T47D (cell line): ENCODE data around the gene IMMP1L.

ENCODE experiments used
- DNase-seq, 2 experiments: peaks; one replicate each; pipeline versions ENCODE4 v3.0.0 to v3.0.0-alpha.2; 2011 to 2012; ENCODE audit warnings: low read depth in 1 of 2, low spot score in 1 of 2
- JUND ChIP-seq: IDR thresholded peaks from 2 replicates; pipeline ENCODE4 v1.6.1; 2012; ENCODE audit warnings: low read depth
- in situ Hi-C: cut with HindIII; loops from 2 replicates; pipeline ENCODE4 v1.10.0; 2016; ENCODE audit warnings: low sequenced_read_pairs, low pct_unique_long_range_greater_than_20kb

Gene IMMP1L

GRCh38 chr11:31450841-31451240 is 58.6 kb downstream of the IMMP1L start:
- no peak for TF ChIP-seq JUND
- in situ Hi-C loops, result no loop called here

GRCh38 chr11:31449040-31449439 is 60.4 kb downstream of the IMMP1L start:
- in situ Hi-C loops, result no loop called here
- no peak for TF ChIP-seq JUND
- no peak for DNase-seq

More at GRCh38 chr11:31450841-31451240, 58.6 kb downstream of the IMMP1L start:
- no peak for DNase-seq

DNA sequence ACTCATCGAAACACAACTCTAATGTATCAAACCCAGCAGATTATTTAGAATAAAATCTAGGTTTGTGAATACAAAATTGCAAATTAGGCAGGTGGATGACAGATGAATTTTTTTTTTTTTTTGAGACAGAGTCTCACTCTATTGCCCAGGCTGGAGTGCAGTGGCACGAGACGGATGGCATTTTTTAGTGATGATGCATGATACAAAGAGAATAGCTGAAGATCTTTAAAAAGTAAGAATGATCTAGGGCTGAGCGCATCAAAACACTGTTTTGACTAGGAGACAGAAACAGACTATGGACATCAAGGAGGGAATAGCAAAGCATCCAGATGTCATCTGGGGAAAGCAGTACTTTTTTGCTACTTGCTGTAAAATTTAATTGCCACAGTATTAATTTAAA is 63.8 kb downstream of the IMMP1L start:
- no peak for TF ChIP-seq JUND
- in situ Hi-C loops, result no loop called here
- no peak for DNase-seq

GRCh38 chr11:31443802-31444201 is 65.6 kb downstream of the IMMP1L start:
- DNase-seq, result no peak
- TF ChIP-seq JUND, result no peak
- in situ Hi-C loops, result no loop called here

- peak in 1 of 2 experiments; percentile 61 for DNase-seq
- TF ChIP-seq JUND, result no peak
- in situ Hi-C loops, result no loop called here
Observed at GRCh38 chr11:31442086-31442485, 67.3 kb downstream of the IMMP1L start.

DNA sequence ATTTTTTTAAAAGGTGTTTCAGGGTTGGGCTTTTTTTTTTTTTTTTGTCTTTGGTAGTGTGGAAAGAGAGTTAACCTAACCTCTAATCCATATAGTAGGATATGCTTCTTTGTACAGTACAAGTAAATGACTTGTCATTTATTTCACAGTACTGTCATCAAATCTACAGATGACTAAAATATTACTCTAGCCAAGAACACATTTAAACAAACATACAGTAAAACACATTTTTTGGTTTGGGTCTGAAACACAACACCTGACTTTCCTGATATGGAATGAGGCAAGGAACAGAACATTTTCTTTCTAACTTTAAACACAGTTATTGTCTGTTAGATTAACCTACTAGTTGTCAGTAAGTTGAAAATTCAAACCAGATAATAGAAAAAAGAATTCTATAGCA is 68.1 kb downstream of the IMMP1L start:
- TF ChIP-seq JUND, result no peak
- in situ Hi-C loops, result no loop called here
- no peak for DNase-seq

DNA sequence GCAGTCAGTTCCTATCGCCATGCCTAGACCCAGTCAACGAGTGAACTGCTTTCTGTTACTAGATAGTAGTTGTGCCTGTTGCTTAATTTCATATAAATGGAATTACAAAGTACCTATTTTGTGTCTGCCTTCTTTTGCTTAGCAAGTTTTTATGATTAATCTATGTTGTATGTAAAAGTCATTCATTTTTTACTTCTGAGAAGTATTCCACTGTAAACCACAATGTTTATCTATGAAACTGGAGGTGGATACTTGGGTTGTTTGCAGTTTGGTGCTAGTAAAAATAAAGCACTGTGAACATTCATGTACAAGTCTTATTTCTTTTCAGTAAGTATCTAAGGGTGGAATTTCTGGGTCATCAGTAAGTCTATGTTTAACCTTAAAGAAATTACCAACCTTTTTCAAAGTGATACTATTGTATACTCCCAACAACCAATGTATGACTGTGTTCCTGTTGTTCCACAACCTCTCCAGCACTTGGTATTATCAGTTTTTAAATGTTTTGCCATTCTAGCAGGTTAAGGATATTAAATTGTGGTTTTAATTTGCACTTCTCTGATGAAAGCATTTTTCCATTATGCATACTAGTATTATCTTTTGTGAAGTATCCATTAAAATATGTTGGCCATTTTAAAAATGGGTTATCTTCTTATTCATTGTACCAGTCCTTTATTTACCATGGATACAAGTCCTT is 71.5 kb downstream of the IMMP1L start:
- in situ Hi-C loops, result no loop called here
- no peak for TF ChIP-seq JUND
- no peak for DNase-seq

- in situ Hi-C loops, result no loop called here
- no peak for DNase-seq
- TF ChIP-seq JUND, result no peak
Observed at GRCh38 chr11:31433851-31434250, 75.6 kb downstream of the IMMP1L start.

DNA sequence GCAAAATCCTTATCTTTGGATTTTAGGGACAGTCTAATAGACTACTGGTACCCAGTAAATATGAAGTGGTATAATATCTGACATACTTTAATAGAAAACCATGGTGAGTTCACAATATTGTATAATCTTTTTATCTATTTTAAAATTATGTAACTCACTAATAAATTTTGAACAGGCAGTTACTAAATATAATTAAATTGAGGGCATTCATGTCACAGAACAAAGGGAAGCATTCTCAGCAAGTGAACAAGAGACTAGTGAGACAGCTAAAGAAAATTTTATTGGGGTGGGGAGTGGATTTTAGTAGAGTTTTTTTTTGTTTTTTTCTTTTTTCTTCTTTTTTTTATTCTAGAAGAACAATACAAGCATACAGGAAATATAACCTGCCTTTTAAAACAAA is 84.8 kb downstream of the IMMP1L start:
- TF ChIP-seq JUND, result no peak
- in situ Hi-C loops, result no loop called here
- DNase-seq, result no peak

DNA sequence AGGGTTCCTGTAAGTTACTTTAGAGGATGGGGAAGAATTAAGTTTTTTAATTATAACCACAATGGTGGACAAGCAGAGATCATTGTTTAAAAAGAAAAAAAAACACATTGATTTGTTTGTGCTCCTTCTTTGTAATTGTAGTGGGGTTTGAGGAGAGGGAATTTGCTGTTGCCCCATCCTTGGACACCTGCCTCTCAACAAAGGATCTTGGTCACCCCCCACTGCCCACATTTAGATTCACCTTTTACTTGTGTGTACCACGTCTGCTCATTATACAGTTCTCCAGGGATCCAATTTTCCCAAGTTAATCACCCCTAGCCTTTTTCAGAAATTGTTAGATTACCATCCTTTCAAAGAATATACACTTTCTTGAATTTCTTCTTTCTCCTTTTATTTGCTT is 86.7 kb downstream of the IMMP1L start:
- no peak for TF ChIP-seq JUND
- in situ Hi-C loops, result no loop called here
- DNase-seq, result no peak

GRCh38 chr11:31421820-31422219 is 87.6 kb downstream of the IMMP1L start:
- TF ChIP-seq JUND, result no peak
- DNase-seq, result no peak
- in situ Hi-C loops, result no loop called here

- in situ Hi-C loops, result no loop called here
- no peak for TF ChIP-seq JUND
- no peak for DNase-seq
Observed at GRCh38 chr11:31419669-31420068, 89.8 kb downstream of the IMMP1L start.

DNA sequence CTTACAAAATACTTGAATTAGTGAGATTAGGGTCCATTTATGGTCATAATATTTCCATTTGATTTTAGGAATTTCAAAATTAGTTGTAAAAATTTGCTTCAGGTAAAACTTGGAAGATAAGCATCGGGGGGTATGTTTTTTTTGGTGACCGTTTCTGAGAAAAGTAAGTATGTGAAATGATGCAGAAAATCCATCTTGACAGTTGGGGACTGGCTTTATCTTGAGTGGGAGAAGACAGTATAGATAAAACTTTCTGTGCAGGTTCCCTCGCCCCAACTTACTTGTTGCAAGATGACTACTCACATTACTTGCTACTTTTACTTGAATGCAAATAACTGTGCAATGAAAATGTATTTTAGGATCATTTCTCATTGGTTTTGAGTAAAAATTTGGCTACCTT is 90.3 kb downstream of the IMMP1L start:
- DNase-seq, result no peak
- TF ChIP-seq JUND, result no peak
- in situ Hi-C loops, result no loop called here

- TF ChIP-seq JUND, result no peak
- in situ Hi-C loops, result no loop called here
- no peak for DNase-seq
Observed at GRCh38 chr11:31417816-31418215, 91.6 kb downstream of the IMMP1L start.
